GM10266 (cell line): ENCODE results near the gene POLN.

Source experiments
- DNase-seq: peaks from one replicate; pipeline ENCODE4 v3.0.0; 2012; ENCODE audit errors: extremely low spot score
- TF ChIP-seq, protein P1 (sequence below): IDR thresholded peaks from 2 replicates; pipeline ENCODE4 v1.5.1; 2012; ENCODE audit warnings: mild to moderate bottlenecking, low read depth; ENCODE audit not compliant: control insufficient read depth, insufficient read depth; ENCODE audit errors: missing control alignments

POLN gene

DNA sequence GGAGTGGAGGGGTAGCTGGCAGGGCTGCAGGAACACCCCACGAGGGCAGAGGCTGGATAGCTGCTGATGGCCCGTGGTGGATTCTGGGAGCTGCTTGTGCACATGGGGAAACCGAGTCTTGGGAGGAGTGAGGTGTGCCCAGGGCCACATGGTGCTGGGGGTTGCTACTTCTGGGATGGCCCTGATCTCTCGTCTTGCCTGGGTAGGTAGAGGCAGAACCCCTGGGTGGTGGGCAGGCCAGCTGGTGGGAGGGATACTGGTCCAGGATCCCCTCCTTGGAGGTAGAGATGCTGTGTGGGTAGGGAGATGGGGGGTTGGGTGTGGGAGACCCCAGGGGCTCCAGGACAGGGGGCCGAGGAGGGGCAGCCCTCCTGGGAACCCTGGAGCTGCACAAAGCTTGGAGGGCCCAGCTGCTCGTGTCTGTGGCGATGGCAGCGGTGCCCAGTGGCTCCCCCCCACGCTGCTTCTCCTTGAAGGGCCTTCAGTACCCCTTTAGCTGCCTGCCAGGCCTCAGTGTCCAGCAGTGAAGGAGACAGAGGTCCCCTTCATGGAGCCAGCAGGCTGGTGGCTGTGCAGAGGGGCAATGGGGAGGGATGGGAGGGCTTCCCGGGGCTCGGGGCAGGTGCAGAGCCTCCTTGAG lies 179.6 kb downstream of the POLN start:
- DNase-seq = no peak
- TF ChIP-seq, protein P1, sequence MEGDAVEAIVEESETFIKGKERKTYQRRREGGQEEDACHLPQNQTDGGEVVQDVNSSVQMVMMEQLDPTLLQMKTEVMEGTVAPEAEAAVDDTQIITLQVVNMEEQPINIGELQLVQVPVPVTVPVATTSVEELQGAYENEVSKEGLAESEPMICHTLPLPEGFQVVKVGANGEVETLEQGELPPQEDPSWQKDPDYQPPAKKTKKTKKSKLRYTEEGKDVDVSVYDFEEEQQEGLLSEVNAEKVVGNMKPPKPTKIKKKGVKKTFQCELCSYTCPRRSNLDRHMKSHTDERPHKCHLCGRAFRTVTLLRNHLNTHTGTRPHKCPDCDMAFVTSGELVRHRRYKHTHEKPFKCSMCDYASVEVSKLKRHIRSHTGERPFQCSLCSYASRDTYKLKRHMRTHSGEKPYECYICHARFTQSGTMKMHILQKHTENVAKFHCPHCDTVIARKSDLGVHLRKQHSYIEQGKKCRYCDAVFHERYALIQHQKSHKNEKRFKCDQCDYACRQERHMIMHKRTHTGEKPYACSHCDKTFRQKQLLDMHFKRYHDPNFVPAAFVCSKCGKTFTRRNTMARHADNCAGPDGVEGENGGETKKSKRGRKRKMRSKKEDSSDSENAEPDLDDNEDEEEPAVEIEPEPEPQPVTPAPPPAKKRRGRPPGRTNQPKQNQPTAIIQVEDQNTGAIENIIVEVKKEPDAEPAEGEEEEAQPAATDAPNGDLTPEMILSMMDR = no peak

DNA sequence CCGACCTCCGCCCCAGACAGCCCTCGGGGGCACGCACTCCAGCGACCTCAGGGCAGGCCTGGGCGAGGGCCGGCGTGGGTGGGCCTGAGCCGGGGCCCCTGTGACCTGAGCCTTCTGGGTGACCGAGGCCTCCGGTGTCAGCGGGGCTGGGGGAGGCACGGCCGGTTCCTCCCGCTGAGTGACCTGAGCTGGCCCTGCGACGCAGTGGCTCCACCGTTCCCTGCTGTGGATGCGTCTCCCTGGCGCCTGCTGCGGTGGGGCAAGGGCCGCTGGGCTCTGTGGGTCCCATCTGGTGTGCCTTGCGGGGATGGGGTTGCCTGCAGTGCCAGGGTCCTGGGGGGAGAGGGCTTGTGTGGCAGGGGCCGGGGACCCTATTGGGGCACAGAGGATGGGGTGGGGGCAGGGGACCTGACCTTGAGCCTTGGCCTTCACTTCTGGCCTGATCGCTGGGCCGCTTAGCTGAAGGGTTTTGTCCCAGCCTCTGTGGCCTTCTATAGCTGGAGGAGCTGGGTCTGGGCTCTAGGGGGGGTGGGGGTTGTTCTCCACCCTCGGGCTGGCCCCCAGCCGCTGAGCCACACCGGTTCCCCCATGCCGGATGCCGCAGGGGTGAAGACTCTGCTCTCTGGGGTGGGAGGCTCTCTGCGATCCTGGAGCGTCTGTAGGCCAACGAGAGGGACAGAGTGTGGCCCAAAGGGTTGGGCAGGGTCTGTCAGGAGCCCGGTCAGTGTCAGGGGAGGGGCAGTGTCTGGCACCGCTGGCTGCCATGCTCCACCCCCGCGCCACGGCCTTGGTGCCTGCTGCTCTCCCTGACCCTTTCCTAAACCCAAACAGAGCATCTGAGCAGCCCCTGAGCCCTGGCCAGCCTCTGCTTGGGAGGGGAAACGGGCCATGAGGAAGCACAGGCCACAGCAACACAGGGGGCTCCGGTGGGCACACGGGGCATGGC lies 180.5 kb downstream of the POLN start:
- DNase-seq = no peak
- TF ChIP-seq, protein P1 = no peak

DNA sequence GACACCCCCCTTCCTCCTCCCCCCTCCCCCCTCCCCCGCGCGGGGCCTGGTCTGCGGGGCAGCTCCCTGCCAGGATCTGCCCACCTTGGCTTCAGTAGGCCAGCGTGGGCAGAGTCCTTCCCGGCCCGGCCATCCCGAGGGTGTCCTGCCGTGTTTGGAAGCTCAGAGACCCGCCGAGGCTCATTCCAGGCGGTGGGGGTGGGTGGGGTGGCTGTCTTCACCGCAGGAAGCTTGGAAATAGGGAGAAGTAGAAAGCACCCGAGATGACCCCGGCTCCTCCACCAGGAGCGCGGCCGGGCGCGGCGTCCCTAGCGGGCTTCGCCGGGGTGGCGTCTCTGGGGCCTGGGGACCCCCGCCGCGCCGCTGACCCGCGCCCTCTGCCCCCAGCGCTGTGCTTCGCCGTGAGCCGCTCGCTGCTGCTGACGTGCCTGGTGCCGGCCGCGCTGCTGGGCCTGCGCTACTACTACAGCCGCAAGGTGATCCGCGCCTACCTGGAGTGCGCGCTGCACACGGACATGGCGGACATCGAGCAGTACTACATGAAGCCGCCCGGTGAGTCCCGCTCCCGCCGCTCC lies 181.2 kb downstream of the POLN start:
- TF ChIP-seq, protein P1 = no peak

GRCh38 chr4:2059726-2060602 lies 182.0 kb downstream of the POLN start:
- no peak for DNase-seq
- TF ChIP-seq, protein P1 = no peak

More for the DNA sequence above, 181.2 kb downstream of the POLN start:
- DNase-seq = no peak

DNA sequence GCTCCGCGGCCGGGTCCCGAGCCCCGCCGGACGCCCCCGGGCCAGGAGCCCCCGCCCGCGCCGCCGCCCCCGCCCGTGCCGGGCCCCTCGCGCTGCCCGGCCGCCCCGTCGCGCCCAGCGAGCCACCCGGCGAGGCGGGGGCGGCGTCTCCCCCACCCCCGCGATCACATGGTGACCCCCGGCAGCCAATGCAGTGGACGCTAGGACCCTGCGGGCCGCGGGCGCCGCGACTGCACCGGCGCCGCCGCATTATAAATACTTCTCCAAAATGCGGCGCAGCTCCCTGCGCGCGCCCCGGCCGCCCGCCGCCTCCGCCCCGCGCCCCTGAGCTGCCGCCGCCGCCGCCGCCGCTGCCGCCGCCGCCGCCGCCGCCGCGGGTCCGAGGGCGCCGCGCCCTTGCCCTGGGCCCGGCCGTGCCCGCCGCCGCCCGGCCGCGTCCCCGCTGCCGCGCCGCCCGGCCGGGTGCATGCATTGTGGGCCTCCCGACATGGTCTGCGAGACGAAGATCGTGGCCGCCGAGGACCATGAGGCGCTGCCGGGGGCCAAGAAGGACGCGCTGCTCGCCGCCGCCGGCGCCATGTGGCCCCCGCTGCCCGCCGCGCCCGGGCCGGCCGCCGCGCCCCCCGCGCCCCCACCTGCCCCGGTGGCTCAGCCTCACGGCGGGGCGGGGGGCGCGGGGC lies 182.7 kb downstream of the POLN start, which contains the start of gene NAT8L:
Gene NAT8L, plus strand, starts transcription at position 282 of the 680 bp plus-strand sequence. Its CDS starts 185 bp downstream, at position 467.
- TF ChIP-seq, protein P1 = no peak
- DNase-seq = peak; percentile 85

GRCh38 chr4:2058264-2059045 lies 183.5 kb downstream of the POLN start:
- TF ChIP-seq, protein P1 = no peak
- no peak for DNase-seq
